T-helper 17 cell (primary cell): ENCODE results near the gene AGPAT3. TPM values are rescaled to one million over a fixed set of nuclear protein-coding genes. Genes with fewer than 3 reads are reported as not detected.

Experiments used
- ATAC-seq: fragments of 150-1000 bp; cut with Tn5 transposase; 2 replicates; pipeline ENCODE4 v1.10.0; 2021; ENCODE audit warnings: mild to moderate bottlenecking, moderate library complexity
- DNase-seq, 3 donors: peaks; one replicate each; pipeline versions ENCODE4 v3.0.0 to v3.0.0-alpha.2; 2020 to 2021
- H3K9me3 ChIP-seq: one replicate; pipeline ENCODE4 v1.7.0; 2013; ENCODE audit warnings: low read length, mild to moderate bottlenecking; ENCODE audit not compliant: control insufficient read depth, poor library complexity, severe bottlenecking
- H3K27ac Mint-ChIP-seq: one replicate; pipeline ENCODE4 v1.8.0; 2022; ENCODE audit warnings: mild to moderate bottlenecking, moderate library complexity, mixed read lengths
- H3K27me3 Mint-ChIP-seq: one replicate; pipeline ENCODE4 v1.8.0; 2022; ENCODE audit warnings: mixed read lengths
- H3K36me3 Mint-ChIP-seq: one replicate; pipeline ENCODE4 v1.8.0; 2022; ENCODE audit warnings: low read depth, mixed read lengths
- H3K4me1 Mint-ChIP-seq: one replicate; pipeline ENCODE4 v1.8.0; 2022; ENCODE audit warnings: mild to moderate bottlenecking, mixed read lengths
- H3K4me3 Mint-ChIP-seq: one replicate; pipeline ENCODE4 v1.8.0; 2022; ENCODE audit warnings: mild to moderate bottlenecking, moderate library complexity, mixed read lengths
- total RNA-seq, 4 donors: library from RNA in 2 of 4; stranded (reverse) in 2 of 4; gene quantifications; one replicate each; pipeline ENCODE4 v1.2.3 and lab custom pipeline; 2022 to 2026

Gene AGPAT3
- total RNA-seq, 2 donors from 2014 or later: 64.1 to 67.3 TPM

- H3K27ac Mint-ChIP-seq: peak overlapping the region; percentile 74
- no peak overlapping the region for H3K4me3 Mint-ChIP-seq
- ATAC-seq (no peak), DNase-seq (no peak)
- H3K9me3 ChIP-seq: no peaks in the 10 kb centered on the region
- H3K4me1 Mint-ChIP-seq: peaks cover 28% of the 10 kb centered on the region
- no peaks in the 10 kb centered on the region for H3K36me3 Mint-ChIP-seq
- no peaks in the 10 kb centered on the region for H3K27me3 Mint-ChIP-seq
Measured at GRCh38 chr21:43924421-43925095, 59.5 kb downstream of the AGPAT3 start.

- no peaks in the 10 kb centered on the region for H3K36me3 Mint-ChIP-seq
- no peak for DNase-seq
- no peak overlapping the region for H3K27ac Mint-ChIP-seq
- H3K4me3 Mint-ChIP-seq: no peak overlapping the region
- no peak for ATAC-seq
- H3K4me1 Mint-ChIP-seq: peaks cover 23% of the 10 kb centered on the region
- H3K27me3 Mint-ChIP-seq: no peaks in the 10 kb centered on the region
- H3K9me3 ChIP-seq: no peaks in the 10 kb centered on the region
Measured at GRCh38 chr21:43925096-43925481, 60.1 kb downstream of the AGPAT3 start.

- Mint-ChIP-seq H3K4me3 (no peak overlapping the region), H3K27ac (no peak overlapping the region), H3K4me1 (peaks cover 18% of the 10 kb centered on the region), H3K27me3 (no peaks in the 10 kb centered on the region), H3K36me3 (no peaks in the 10 kb centered on the region)
- ATAC-seq (no peak), DNase-seq (no peak)
- H3K9me3 ChIP-seq: no peaks in the 10 kb centered on the region
Measured at GRCh38 chr21:43925609-43926008, 60.6 kb downstream of the AGPAT3 start.

GRCh38 chr21:43926196-43926595 lies 61.2 kb downstream of the AGPAT3 start:
- Mint-ChIP-seq H3K4me3 (no peak overlapping the region), H3K27ac (no peak overlapping the region), H3K4me1 (peaks cover 13% of the 10 kb centered on the region), H3K27me3 (no peaks in the 10 kb centered on the region), H3K36me3 (no peaks in the 10 kb centered on the region)
- ATAC-seq: no peak
- H3K9me3 ChIP-seq: no peaks in the 10 kb centered on the region
- DNase-seq: no peak

GRCh38 chr21:43927591-43928221 lies 62.7 kb downstream of the AGPAT3 start:
- Mint-ChIP-seq H3K4me3 (no peak overlapping the region), H3K27ac (no peak overlapping the region), H3K27me3 (no peaks in the 10 kb centered on the region), H3K36me3 (no peaks in the 10 kb centered on the region), H3K4me1 (peaks cover 8% of the 10 kb centered on the region)
- no peak for DNase-seq
- no peaks in the 10 kb centered on the region for H3K9me3 ChIP-seq
- ATAC-seq: no peak

- no peak for DNase-seq
- Mint-ChIP-seq H3K36me3 (no peaks in the 10 kb centered on the region), H3K4me1 (peaks cover 13% of the 10 kb centered on the region), H3K27me3 (no peaks in the 10 kb centered on the region), H3K27ac (peak overlapping the region; percentile 72), H3K4me3 (no peak overlapping the region)
- no peaks in the 10 kb centered on the region for H3K9me3 ChIP-seq
- no peak for ATAC-seq
Measured at GRCh38 chr21:43928222-43929125, 63.5 kb downstream of the AGPAT3 start.

- ATAC-seq: no peak
- no peaks in the 10 kb centered on the region for H3K36me3 Mint-ChIP-seq
- no peak for DNase-seq
- H3K4me1 Mint-ChIP-seq: peaks cover 10% of the 10 kb centered on the region
- peak overlapping the region; percentile 72 for H3K27ac Mint-ChIP-seq
- no peaks in the 10 kb centered on the region for H3K9me3 ChIP-seq
- H3K27me3 Mint-ChIP-seq: no peaks in the 10 kb centered on the region
- H3K4me3 Mint-ChIP-seq: no peak overlapping the region
Measured at GRCh38 chr21:43929217-43929971, 64.4 kb downstream of the AGPAT3 start.

- no peaks in the 10 kb centered on the region for H3K27me3 Mint-ChIP-seq
- H3K9me3 ChIP-seq: no peaks in the 10 kb centered on the region
- H3K27ac Mint-ChIP-seq: peak overlapping the region; percentile 72
- H3K36me3 Mint-ChIP-seq: no peaks in the 10 kb centered on the region
- ATAC-seq (no peak), DNase-seq (no peak)
- H3K4me3 Mint-ChIP-seq: no peak overlapping the region
- peaks cover 10% of the 10 kb centered on the region for H3K4me1 Mint-ChIP-seq
Measured at GRCh38 chr21:43930074-43930847, 65.2 kb downstream of the AGPAT3 start.

- ATAC-seq (no peak), DNase-seq (no peak)
- Mint-ChIP-seq H3K27ac (no peak overlapping the region), H3K36me3 (no peaks in the 10 kb centered on the region), H3K4me3 (no peak overlapping the region), H3K27me3 (no peaks in the 10 kb centered on the region), H3K4me1 (peaks cover 11% of the 10 kb centered on the region)
- H3K9me3 ChIP-seq: no peaks in the 10 kb centered on the region
Measured at GRCh38 chr21:43930848-43931375, 65.9 kb downstream of the AGPAT3 start.

- Mint-ChIP-seq H3K4me1 (peaks cover 11% of the 10 kb centered on the region), H3K27me3 (no peaks in the 10 kb centered on the region), H3K4me3 (no peak overlapping the region), H3K36me3 (no peaks in the 10 kb centered on the region), H3K27ac (no peak overlapping the region)
- DNase-seq (no peak), ATAC-seq (no peak)
- no peaks in the 10 kb centered on the region for H3K9me3 ChIP-seq
Measured at GRCh38 chr21:43931489-43931888, 66.5 kb downstream of the AGPAT3 start.

- Mint-ChIP-seq H3K4me1 (peaks cover 11% of the 10 kb centered on the region), H3K27me3 (no peaks in the 10 kb centered on the region), H3K4me3 (no peak overlapping the region), H3K27ac (no peak overlapping the region), H3K36me3 (no peaks in the 10 kb centered on the region)
- H3K9me3 ChIP-seq: no peaks in the 10 kb centered on the region
- DNase-seq (no peak), ATAC-seq (no peak)
Measured at GRCh38 chr21:43932005-43932404, 67.0 kb downstream of the AGPAT3 start.

GRCh38 chr21:43933199-43933598 lies 68.2 kb downstream of the AGPAT3 start:
- Mint-ChIP-seq H3K27me3 (no peaks in the 10 kb centered on the region), H3K4me3 (no peak overlapping the region), H3K36me3 (no peaks in the 10 kb centered on the region), H3K27ac (no peak overlapping the region), H3K4me1 (peaks cover 13% of the 10 kb centered on the region)
- H3K9me3 ChIP-seq: no peaks in the 10 kb centered on the region
- ATAC-seq: no peak
- DNase-seq: no peak
